ENCODE results near the gene OASL. TPM values are rescaled to one million over a fixed set of nuclear protein-coding genes. Genes with fewer than 3 reads are reported as not detected.

OASL gene
- total RNA-seq, 2 donors from 2014 or later, result 10.1 to 10.8 TPM

- H3K27me3 Mint-ChIP-seq, result no peaks in the 10 kb centered on the region
- H3K27ac Mint-ChIP-seq, result no peak overlapping the region
- ATAC-seq (no peak), DNase-seq (ENCODE audit: low spot score) (no peak)
- H3K4me1 Mint-ChIP-seq (ENCODE audit: low read depth in 2 of 2), result no peaks in the 10 kb centered on the region
- no peaks in the 10 kb centered on the region for H3K36me3 Mint-ChIP-seq
- no peaks in the 10 kb centered on the region for H3K9me3 Mint-ChIP-seq
- H3K4me3 Mint-ChIP-seq, result no peak overlapping the region
Measured at GRCh38 chr12:120984351-120984898, 54.6 kb downstream of the OASL start.

GRCh38 chr12:120983759-120984158, 55.3 kb downstream of the OASL start:
- no peak overlapping the region for H3K27ac Mint-ChIP-seq

GRCh38 chr12:120982659-120983058, 56.4 kb downstream of the OASL start:
- no peaks in the 10 kb centered on the region for H3K27me3 Mint-ChIP-seq
- no peaks in the 10 kb centered on the region for H3K36me3 Mint-ChIP-seq
- no peak overlapping the region for H3K4me3 Mint-ChIP-seq
- ATAC-seq, result no peak
- H3K4me1 Mint-ChIP-seq (ENCODE audit: low read depth in 2 of 2), result no peaks in the 10 kb centered on the region
- H3K27ac Mint-ChIP-seq, result no peak overlapping the region
- H3K9me3 Mint-ChIP-seq, result no peaks in the 10 kb centered on the region
- DNase-seq (ENCODE audit: low spot score), result no peak

More at GRCh38 chr12:120983759-120984158, 55.3 kb downstream of the OASL start:
- Mint-ChIP-seq H3K4me3 (no peak overlapping the region), H3K27me3 (no peaks in the 10 kb centered on the region), H3K9me3 (no peaks in the 10 kb centered on the region), H3K36me3 (no peaks in the 10 kb centered on the region), H3K4me1 (ENCODE audit: low read depth in 2 of 2) (no peaks in the 10 kb centered on the region)
- DNase-seq (ENCODE audit: low spot score), result no peak
- ATAC-seq, result no peak

- no peaks in the 10 kb centered on the region for H3K4me1 Mint-ChIP-seq (ENCODE audit: low read depth in 2 of 2)
- H3K27me3 Mint-ChIP-seq, result no peaks in the 10 kb centered on the region
- ATAC-seq (no peak), DNase-seq (ENCODE audit: low spot score) (no peak)
- H3K27ac Mint-ChIP-seq, result no peak overlapping the region
- no peaks in the 10 kb centered on the region for H3K9me3 Mint-ChIP-seq
- no peak overlapping the region for H3K4me3 Mint-ChIP-seq
- no peaks in the 10 kb centered on the region for H3K36me3 Mint-ChIP-seq
Measured at GRCh38 chr12:120981407-120981941, 57.6 kb downstream of the OASL start.

GRCh38 chr12:120980800-120981368, 58.2 kb downstream of the OASL start:
- H3K27ac Mint-ChIP-seq, result no peak overlapping the region
- ATAC-seq (no peak), DNase-seq (ENCODE audit: low spot score) (no peak)
- H3K9me3 Mint-ChIP-seq, result no peaks in the 10 kb centered on the region
- H3K4me3 Mint-ChIP-seq, result no peak overlapping the region
- no peaks in the 10 kb centered on the region for H3K4me1 Mint-ChIP-seq (ENCODE audit: low read depth in 2 of 2)
- no peaks in the 10 kb centered on the region for H3K36me3 Mint-ChIP-seq
- no peaks in the 10 kb centered on the region for H3K27me3 Mint-ChIP-seq

- no peak for DNase-seq (ENCODE audit: low spot score)
- no peaks in the 10 kb centered on the region for H3K36me3 Mint-ChIP-seq
- no peaks in the 10 kb centered on the region for H3K4me1 Mint-ChIP-seq (ENCODE audit: low read depth in 2 of 2)
Measured at GRCh38 chr12:120979862-120980696, 59.0 kb downstream of the OASL start.

GRCh38 chr12:120979220-120979861, 59.7 kb downstream of the OASL start:
- Mint-ChIP-seq H3K27me3 (no peaks in the 10 kb centered on the region), H3K4me3 (no peak overlapping the region), H3K27ac (no peak overlapping the region), H3K36me3 (no peaks in the 10 kb centered on the region), H3K9me3 (no peaks in the 10 kb centered on the region), H3K4me1 (ENCODE audit: low read depth in 2 of 2) (no peaks in the 10 kb centered on the region)
- no peak for DNase-seq (ENCODE audit: low spot score)
- no peak for ATAC-seq

More at GRCh38 chr12:120979862-120980696, 59.0 kb downstream of the OASL start:
- no peaks in the 10 kb centered on the region for H3K27me3 Mint-ChIP-seq
- H3K9me3 Mint-ChIP-seq, result no peaks in the 10 kb centered on the region
- no peak for ATAC-seq
- H3K27ac Mint-ChIP-seq, result no peak overlapping the region
- no peak overlapping the region for H3K4me3 Mint-ChIP-seq

DNA sequence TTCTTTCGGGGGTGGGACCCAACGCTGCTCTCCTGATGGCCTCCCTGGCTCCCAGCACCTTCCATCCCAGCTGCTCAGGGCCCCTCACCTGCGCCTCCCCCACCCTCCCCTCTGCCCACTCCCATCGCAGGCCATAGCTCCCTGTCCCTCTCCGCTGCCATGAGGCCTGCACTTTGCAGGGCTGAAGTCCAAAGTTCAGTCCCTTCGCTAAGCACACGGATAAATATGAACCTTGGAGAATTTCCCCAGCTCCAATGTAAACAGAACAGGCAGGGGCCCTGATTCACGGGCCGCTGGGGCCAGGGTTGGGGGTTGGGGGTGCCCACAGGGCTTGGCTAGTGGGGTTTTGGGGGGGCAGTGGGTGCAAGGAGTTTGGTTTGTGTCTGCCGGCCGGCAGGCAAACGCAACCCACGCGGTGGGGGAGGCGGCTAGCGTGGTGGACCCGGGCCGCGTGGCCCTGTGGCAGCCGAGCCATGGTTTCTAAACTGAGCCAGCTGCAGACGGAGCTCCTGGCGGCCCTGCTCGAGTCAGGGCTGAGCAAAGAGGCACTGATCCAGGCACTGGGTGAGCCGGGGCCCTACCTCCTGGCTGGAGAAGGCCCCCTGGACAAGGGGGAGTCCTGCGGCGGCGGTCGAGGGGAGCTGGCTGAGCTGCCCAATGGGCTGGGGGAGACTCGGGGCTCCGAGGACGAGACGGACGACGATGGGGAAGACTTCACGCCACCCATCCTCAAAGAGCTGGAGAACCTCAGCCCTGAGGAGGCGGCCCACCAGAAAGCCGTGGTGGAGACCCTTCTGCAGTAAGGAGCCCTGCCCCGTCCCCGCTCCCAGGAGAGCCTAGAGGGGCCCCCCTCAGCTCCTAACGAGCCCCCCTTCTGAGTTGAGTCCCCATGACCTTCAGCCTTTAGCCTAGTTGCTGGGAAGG, 60.5 kb downstream of the OASL start, which contains the start of gene HNF1A:
Gene HNF1A (plus strand): TSS at position 248 of the 924 bp plus-strand sequence. CDS start 226 bp downstream, at position 474.
- DNase-seq (ENCODE audit: low spot score) (no peak), ATAC-seq (peak in 1 of 2 donors; percentile 25)
- no peak within 1 kb of the TSS for H3K27ac Mint-ChIP-seq
- no peaks in the 10 kb centered on the region for H3K9me3 Mint-ChIP-seq
- H3K4me1 Mint-ChIP-seq (ENCODE audit: low read depth in 2 of 2), result no peaks in the 10 kb centered on the region
- H3K4me3 Mint-ChIP-seq, result no peak within 1 kb of the TSS
- no peaks in the 10 kb centered on the region for H3K36me3 Mint-ChIP-seq
- H3K27me3 Mint-ChIP-seq, result no peaks in the 10 kb centered on the region

GRCh38 chr12:120977531-120978295, 61.3 kb downstream of the OASL start:
- H3K27ac Mint-ChIP-seq, result no peak overlapping the region
- no peaks in the 10 kb centered on the region for H3K4me1 Mint-ChIP-seq (ENCODE audit: low read depth in 2 of 2)
- no peaks in the 10 kb centered on the region for H3K36me3 Mint-ChIP-seq
- no peak for DNase-seq (ENCODE audit: low spot score)
- H3K4me3 Mint-ChIP-seq, result no peak overlapping the region
- ATAC-seq, result no peak
- no peaks in the 10 kb centered on the region for H3K9me3 Mint-ChIP-seq
- no peaks in the 10 kb centered on the region for H3K27me3 Mint-ChIP-seq

- no peak overlapping the region for H3K27ac Mint-ChIP-seq
- peaks cover 0 to 9% of the 10 kb centered on the region in 2 donors for H3K4me1 Mint-ChIP-seq (ENCODE audit: low read depth in 2 of 2)
- no peak for DNase-seq (ENCODE audit: low spot score)
- H3K36me3 Mint-ChIP-seq, result no peaks in the 10 kb centered on the region
- H3K9me3 Mint-ChIP-seq, result no peaks in the 10 kb centered on the region
- no peak overlapping the region for H3K4me3 Mint-ChIP-seq
- ATAC-seq, result no peak
- H3K27me3 Mint-ChIP-seq, result no peaks in the 10 kb centered on the region
Measured at GRCh38 chr12:120972870-120973543, 66.0 kb downstream of the OASL start.

DNA sequence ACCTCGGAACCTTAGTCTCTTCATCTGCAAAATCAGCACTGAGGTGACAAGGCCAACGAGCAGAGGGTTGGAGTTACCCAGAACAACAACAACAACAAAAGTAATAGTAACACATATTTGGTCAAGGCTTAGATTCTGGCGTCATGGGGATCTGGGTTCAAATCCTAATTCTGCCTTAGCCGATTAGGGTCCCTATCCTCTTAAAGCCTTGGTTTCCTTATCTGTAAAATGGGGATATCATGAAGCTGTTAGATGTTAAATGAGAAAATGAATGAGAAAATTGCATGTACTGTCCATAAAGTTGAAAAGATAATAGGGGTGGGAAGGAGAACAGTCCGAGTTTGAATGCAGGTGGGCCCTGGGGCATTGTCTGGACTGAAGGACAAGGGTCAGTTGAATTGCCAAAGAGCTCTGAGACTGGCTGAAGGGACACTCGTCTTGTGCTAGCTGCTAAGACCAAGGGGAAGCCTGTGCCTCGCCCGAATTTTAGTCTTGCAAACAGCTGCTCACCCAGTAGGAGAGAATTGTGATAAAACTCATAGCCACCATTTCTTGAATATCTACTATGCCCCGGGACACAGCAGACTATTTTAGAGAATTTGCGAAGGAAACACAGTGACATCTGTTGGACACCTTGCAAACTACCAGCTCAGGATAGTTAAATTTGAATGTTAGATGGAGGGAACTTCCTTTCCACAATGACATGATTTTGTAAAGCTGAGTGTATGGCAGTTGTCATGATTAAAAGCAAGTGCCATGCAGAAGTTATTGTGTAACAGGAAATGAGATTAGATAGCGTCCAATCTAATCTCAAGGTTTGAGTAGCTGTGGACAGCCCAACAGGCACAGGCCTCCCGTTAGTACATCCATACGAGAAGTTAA, 67.5 kb downstream of the OASL start:
- no peaks in the 10 kb centered on the region for H3K9me3 Mint-ChIP-seq
- H3K36me3 Mint-ChIP-seq, result no peaks in the 10 kb centered on the region
- H3K4me1 Mint-ChIP-seq (ENCODE audit: low read depth in 2 of 2), result peaks cover 0 to 9% of the 10 kb centered on the region in 2 donors
- no peaks in the 10 kb centered on the region for H3K27me3 Mint-ChIP-seq
- DNase-seq (ENCODE audit: low spot score) (no peak), ATAC-seq (peak; percentile 65 to 86)
- no peak overlapping the region for H3K27ac Mint-ChIP-seq
- no peak overlapping the region for H3K4me3 Mint-ChIP-seq

All from natural killer cell treated with Interleukin-12 subunit alpha and Interleukin-12 subunit beta and Interleukin-15 and Interleukin-18, amount 100 ng/mL, for 72 hours (primary cell).